ENCODE results near the gene PPP2R5C.
A peak's percentile ranks its signal among the peaks of the same experiment; 100 is the strongest.

Gene PPP2R5C

DNA sequence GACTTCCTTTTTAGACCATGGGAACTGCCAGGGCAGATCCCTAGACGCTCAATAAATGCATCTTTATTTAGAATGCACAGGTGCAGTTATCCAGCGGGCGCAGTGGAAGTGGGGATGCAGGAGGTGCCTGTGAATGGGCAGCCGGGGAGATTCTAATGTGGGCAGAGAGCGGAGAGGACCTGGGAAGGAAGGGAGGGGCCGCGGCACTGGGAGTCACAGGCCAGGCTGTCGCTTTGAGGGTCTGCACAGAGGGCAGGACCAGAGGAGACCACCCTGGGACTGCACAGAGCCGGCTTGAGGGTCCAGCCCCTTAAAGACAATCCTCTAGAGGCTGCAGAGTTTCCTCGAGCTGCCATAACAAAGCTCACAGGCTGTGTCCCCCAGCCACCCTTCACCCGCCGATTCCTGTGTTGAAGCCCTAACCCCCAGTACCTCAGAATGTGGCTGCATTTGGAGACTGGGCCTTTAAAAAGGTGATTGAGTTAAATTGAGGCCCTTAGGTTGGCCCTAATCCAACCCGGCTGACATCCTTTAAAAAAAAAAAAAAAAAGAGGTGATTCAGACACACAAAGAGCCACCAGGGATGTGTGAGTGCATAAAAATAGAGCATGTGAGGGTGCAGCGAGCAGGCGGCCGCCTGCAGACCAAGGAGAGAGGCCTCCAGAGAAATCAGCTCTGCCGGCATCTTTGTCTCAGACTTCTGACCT, 44.4 kb upstream of the PPP2R5C start:
- Histone ChIP-seq H3K9ac (peak overlapping the region in 4 of 11 experiments; percentile 20 to 49 (median 37); a peak in 6 of 22 replicates), H3K4me3 (no peak overlapping the region), H3K27me3 (no peaks in the 10 kb centered on the region), H3K36me3 (no peaks in the 10 kb centered on the region), H4K20me1 (no peaks in the 10 kb centered on the region), H3K27ac (peak overlapping the region in 5 of 11 experiments; percentile 23 to 56 (median 45); a peak in 7 of 22 replicates), H3K4me2 (peak overlapping the region; percentile 31 to 72 (median 59); a peak in 21 of 22 replicates), H3K4me1 (peaks cover 33 to 61% (median 46%) of the 10 kb centered on the region in 10 experiments), H3K9me3 (replicated peaks in 1 of 11) (peaks cover 15 to 36% (median 22%) of the 10 kb centered on the region in 11 experiments)
- TF ChIP-seq Cebpa-rat (IDR thresholded peaks at IDR 0.05), result no peak

DNA sequence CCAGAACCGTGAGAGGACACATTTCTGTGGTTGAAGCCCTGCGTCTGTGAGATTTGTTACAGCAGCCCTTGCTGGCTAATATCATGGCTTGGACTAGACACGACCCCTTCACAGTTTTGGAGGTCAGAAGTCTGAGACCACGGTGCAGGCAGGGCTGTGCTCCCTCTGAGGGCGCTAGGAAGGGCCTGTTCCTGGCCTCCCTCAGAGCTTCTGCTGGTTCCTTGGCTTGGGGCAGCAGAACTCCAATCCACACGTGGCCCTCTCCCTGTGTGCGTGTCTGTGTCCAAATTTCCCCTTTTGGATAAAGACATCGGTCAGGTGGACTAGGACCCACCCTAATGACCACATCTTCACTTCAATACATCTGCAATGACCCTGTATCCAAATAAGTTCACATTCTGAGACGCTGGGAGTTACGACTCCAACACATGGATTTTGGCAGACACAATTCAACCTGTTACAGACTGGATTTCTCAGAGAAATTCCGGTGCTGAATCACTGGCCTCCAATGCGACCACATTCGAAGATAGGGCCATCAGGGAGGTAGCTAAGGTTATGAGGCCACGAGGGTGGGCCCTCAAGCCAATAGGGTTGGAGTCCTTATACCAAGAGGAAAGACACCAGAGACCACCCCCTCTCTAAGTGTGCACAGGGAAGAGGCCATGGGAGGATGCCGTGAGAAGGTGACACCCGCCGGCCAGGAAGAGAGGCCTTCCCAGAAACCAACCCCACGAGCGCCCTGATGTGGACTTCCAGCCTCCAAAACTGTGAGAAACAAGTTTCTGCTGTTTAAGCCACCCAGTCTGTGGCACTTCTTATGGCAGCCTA, 43.6 kb upstream of the PPP2R5C start:
- Histone ChIP-seq H3K4me3 (no peak overlapping the region), H3K4me2 (peak overlapping the region; percentile 31 to 72 (median 59); a peak in 16 of 22 replicates), H3K9ac (peak overlapping the region in 4 of 11 experiments; percentile 20 to 49 (median 37); a peak in 5 of 22 replicates), H3K27me3 (no peaks in the 10 kb centered on the region), H3K9me3 (replicated peaks in 1 of 11) (peaks cover 15 to 41% (median 23%) of the 10 kb centered on the region in 11 experiments), H3K36me3 (no peaks in the 10 kb centered on the region), H3K27ac (peak overlapping the region in 5 of 11 experiments; percentile 23 to 56 (median 45); a peak in 6 of 22 replicates), H3K4me1 (peaks cover 41 to 67% (median 52%) of the 10 kb centered on the region in 10 experiments), H4K20me1 (no peaks in the 10 kb centered on the region)
- TF ChIP-seq Cebpa-rat (IDR thresholded peaks at IDR 0.05), result no peak

DNA sequence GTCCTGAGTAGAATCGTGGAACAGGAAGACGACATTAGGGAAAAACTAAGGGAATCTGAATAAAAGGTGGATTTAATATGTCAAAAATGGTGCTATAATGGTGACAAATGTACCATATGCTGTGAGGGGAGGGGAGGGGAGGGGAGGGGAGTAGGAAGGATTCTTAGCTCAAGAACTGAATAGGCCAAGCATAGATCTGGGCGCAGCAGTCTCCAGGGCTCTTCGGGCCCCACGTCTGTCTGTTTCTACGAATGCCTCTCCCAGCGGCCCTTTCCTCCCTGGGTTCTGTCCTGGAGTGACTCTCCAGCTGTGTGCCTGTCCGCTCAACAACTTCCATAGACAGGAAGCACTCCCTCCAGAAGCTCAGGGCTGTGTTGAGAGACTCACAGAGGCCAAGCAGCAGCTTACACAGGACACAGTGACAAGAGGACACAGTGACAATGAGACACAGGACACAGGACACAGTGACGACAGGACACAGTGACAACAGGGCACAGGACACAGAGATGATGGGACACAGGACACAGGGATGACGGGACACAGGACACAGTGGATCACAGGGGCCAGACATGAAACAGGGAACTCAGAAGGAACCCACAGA, 42.4 kb upstream of the PPP2R5C start:
- peak overlapping the region; percentile 43 to 60 (median 53) for H3K4me2 ChIP-seq
- peaks cover 11 to 40% (median 23%) of the 10 kb centered on the region in 11 experiments for H3K9me3 ChIP-seq (replicated peaks in 1 of 11)
- TF ChIP-seq Cebpa-rat (IDR thresholded peaks at IDR 0.05), result no peak
- peaks cover 43 to 67% (median 52%) of the 10 kb centered on the region in 10 experiments for H3K4me1 ChIP-seq
- H3K36me3 ChIP-seq, result no peaks in the 10 kb centered on the region
- H3K4me3 ChIP-seq, result no peak overlapping the region
- peak overlapping the region in 8 of 11 experiments; percentile 5 to 54 (median 30); a peak in 9 of 22 replicates for H3K27ac ChIP-seq
- no peaks in the 10 kb centered on the region for H4K20me1 ChIP-seq
- H3K9ac ChIP-seq, result peak overlapping the region in 3 of 11 experiments; percentile 20 to 43 (median 21); a peak in 4 of 22 replicates
- no peaks in the 10 kb centered on the region for H3K27me3 ChIP-seq

DNA sequence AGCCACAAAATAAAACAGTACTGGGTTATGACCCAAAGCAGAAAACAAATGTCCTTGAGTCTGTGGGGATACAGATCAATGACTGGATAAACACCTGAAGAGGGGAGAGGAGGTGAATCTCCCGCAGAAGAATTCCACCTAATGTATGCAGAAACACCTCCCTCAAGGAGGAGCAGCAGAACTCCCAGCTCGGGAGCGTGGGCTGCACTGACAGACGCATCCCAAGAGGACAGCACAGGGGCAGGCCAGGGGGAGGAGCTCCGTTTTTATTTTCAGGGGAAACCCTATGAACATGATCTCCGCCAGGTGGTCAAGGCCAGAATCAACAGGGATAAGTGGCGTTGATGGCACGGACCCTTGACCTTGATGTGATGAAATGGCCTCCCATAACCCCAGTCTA, 41.8 kb upstream of the PPP2R5C start:
- Histone ChIP-seq H3K4me3 (no peak overlapping the region), H3K9me3 (replicated peaks in 1 of 11) (peaks cover 5 to 35% (median 17%) of the 10 kb centered on the region in 11 experiments; a peak in 20 of 22 replicates), H3K27me3 (no peaks in the 10 kb centered on the region), H3K9ac (peak overlapping the region in 3 of 11 experiments; percentile 20 to 43 (median 21); a peak in 4 of 22 replicates), H3K4me2 (peak overlapping the region; percentile 43 to 60 (median 53)), H4K20me1 (no peaks in the 10 kb centered on the region), H3K36me3 (no peaks in the 10 kb centered on the region), H3K4me1 (peaks cover 43 to 67% (median 52%) of the 10 kb centered on the region in 10 experiments), H3K27ac (peak overlapping the region in 7 of 11 experiments; percentile 5 to 54 (median 28); a peak in 6 of 22 replicates)
- TF ChIP-seq Cebpa-rat (IDR thresholded peaks at IDR 0.05), result no peak

DNA sequence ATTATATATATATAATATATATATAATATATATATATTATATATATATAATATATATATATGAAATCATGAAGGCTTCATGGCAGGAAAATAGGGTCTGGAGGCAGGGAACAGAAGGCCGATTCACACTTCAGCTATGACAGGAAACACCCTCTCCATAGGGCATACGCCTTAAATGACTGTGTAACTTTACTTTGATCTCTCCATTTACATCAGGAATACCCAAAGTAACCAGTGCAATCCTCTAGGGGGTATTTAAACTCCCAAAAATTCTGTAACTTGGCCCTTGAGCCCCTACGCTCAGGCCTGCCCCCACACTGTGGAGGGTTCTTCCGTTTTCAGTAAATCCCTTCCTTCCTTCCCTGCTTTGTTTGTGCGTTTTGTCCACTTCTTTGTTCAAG, 40.4 kb upstream of the PPP2R5C start:
- peaks cover 43 to 58% (median 47%) of the 10 kb centered on the region in 10 experiments for H3K4me1 ChIP-seq
- H3K9ac ChIP-seq, result peak overlapping the region in 2 of 11 experiments; percentile 8 to 21; a peak in 1 of 22 replicates
- peaks cover 5 to 28% (median 14%) of the 10 kb centered on the region in 11 experiments; a peak in 19 of 22 replicates for H3K9me3 ChIP-seq (replicated peaks in 1 of 11)
- H3K4me2 ChIP-seq, result peak overlapping the region; percentile 46 to 82 (median 69)
- no peak overlapping the region for H3K4me3 ChIP-seq
- no peak for TF ChIP-seq Cebpa-rat (IDR thresholded peaks at IDR 0.05)
- H3K36me3 ChIP-seq, result no peaks in the 10 kb centered on the region
- no peaks in the 10 kb centered on the region for H3K27me3 ChIP-seq
- no peaks in the 10 kb centered on the region for H4K20me1 ChIP-seq
- H3K27ac ChIP-seq, result peak overlapping the region in 6 of 11 experiments; percentile 50 to 72 (median 66); a peak in 7 of 22 replicates

DNA sequence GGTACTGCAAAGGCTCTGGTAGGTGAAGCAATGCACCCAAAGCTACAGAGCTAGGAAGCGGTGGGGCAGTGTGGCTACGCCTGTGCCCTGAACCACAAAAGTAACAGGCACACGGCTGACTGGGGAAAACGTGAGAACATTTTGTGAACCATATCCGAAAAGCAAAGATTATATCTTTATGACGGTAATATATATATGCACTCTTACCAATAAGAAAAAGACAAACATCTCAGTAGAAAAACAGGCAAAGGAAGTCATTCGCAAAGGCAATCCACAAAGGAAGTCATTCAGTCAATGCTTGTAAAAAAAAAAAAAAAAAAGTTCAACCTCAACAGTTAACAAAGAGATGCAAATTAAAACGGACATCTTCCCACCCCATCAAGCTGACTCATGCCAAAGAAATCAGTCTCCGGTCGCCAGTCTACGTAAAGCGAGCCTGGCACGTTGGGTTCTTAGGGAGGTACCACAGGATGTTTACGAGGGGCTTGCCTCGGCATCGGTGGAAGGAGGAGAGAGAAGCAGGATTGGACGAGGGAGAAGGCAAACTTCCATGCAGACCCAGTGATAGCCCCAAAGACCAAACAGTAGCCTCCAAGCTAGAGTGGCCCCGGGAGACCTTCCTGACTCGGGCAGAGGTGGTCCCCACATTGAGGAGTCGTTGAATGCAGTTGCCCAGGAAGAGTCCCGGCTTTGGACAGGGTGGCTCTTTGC, 39.4 kb upstream of the PPP2R5C start:
- TF ChIP-seq Cebpa-rat (IDR thresholded peaks at IDR 0.05), result no peak
- Histone ChIP-seq H3K36me3 (no peaks in the 10 kb centered on the region), H3K9me3 (replicated peaks in 1 of 11) (peaks cover 5 to 22% (median 14%) of the 10 kb centered on the region in 11 experiments; a peak in 19 of 22 replicates), H3K4me3 (peak overlapping the region in 1 of 10 experiments; percentile 16; a peak in 3 of 20 replicates), H4K20me1 (no peaks in the 10 kb centered on the region), H3K9ac (peak overlapping the region in 6 of 11 experiments; percentile 4 to 47 (median 24); a peak in 9 of 22 replicates), H3K27me3 (no peaks in the 10 kb centered on the region), H3K4me1 (peaks cover 33 to 48% (median 37%) of the 10 kb centered on the region in 10 experiments), H3K27ac (peak overlapping the region in 10 of 11 experiments; percentile 10 to 72 (median 60); a peak in 19 of 22 replicates), H3K4me2 (peak overlapping the region; percentile 46 to 82 (median 69))

DNA sequence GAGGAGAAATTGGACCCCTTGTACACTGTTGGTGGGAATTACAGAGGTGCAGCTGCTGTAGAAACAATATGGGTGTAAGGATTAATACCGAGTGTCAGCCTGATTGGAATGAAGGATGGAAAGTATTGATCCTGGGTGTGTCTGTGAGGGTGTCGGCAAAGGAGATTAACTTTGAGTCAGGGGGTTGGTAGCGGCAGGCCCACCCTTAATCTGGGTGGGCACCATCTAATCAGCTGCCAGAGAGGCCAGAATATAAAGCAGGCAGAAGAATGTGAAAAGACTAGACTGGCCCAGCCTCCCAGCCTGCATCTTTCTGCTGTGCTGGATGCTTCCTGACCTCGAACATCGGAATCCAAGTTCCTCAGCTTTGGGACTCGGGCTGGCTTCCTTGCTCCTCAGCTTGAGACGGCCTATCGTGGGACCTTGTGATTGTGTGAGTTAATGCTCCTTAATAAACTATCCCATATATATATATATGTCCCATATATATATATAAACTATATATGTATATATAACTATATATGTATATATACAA, 38.4 kb upstream of the PPP2R5C start:
- no peak for TF ChIP-seq Cebpa-rat (IDR thresholded peaks at IDR 0.05)
- Histone ChIP-seq H3K9me3 (replicated peaks in 1 of 11) (peaks cover 4 to 12% (median 6%) of the 10 kb centered on the region in 11 experiments; a peak in 16 of 22 replicates), H3K27me3 (no peaks in the 10 kb centered on the region)

More for the DNA sequence above, 38.4 kb upstream of the PPP2R5C start:
- no peak overlapping the region for H3K9ac ChIP-seq
- no peak overlapping the region for H3K4me3 ChIP-seq
- no peak overlapping the region for H3K4me2 ChIP-seq
- H4K20me1 ChIP-seq, result no peaks in the 10 kb centered on the region
- H3K27ac ChIP-seq, result 0 out of 22 replicates have a peak overlapping the region, but pooled peaks of 1 of the 11 experiments have one; percentile 69
- peaks cover 27 to 38% (median 31%) of the 10 kb centered on the region in 10 experiments for H3K4me1 ChIP-seq
- H3K36me3 ChIP-seq, result no peaks in the 10 kb centered on the region
